ENCODE data around the gene TTC33. TPM values are rescaled to one million over a fixed set of nuclear protein-coding genes. Genes with fewer than 3 reads are reported as not detected.

TTC33 gene
- polyA plus RNA-seq, 1 donor = 17.8 TPM

DNA sequence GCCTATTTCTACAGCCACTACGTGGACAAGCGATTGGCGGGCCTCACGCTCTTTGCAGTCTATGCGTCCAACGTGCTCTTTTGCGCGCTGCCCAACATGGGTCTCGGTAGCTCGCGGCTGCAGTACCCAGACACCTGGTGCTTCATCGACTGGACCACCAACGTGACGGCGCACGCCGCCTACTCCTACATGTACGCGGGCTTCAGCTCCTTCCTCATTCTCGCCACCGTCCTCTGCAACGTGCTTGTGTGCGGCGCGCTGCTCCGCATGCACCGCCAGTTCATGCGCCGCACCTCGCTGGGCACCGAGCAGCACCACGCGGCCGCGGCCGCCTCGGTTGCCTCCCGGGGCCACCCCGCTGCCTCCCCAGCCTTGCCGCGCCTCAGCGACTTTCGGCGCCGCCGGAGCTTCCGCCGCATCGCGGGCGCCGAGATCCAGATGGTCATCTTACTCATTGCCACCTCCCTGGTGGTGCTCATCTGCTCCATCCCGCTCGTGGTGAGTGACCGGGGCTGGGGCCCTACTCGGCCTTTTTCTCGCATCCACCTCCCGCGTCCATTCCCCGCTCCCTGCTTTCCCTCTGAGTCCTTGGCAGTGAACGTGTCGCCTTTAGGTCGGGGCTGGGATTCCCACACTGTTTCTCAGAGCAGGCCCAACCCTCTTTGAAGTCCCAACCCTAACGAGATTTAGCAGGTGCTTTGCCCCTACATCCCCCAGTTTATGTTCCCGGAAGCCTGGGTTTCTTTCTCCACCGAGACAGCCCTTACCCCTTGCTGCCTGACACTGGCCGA is 74.2 kb downstream of the TTC33 start:
- no peak overlapping the region for H3K27ac ChIP-seq (ENCODE audit: low read length)
- H3K9me3 ChIP-seq (ENCODE audit: control insufficient read depth, low read depth, low read length) = no peaks in the 10 kb centered on the region
- H3K4me1 ChIP-seq (ENCODE audit: control insufficient read depth, insufficient read depth, low read length) = peaks cover 12% of the 10 kb centered on the region
- H3K27me3 ChIP-seq (ENCODE audit: control insufficient read depth, insufficient read depth, low read length) = peaks cover 24% of the 10 kb centered on the region
- no peaks in the 10 kb centered on the region for H3K36me3 ChIP-seq (ENCODE audit: control insufficient read depth, insufficient read depth, low read length)
- DNase-seq = peak in 1 of 2 donors; percentile 64
- WGBS (ENCODE audit: insufficient coverage, low lambda C conversion rate) = no CpG with 5 or more reads among the region's 67 CpGs
- peak overlapping the region; percentile 77 for H3K4me3 ChIP-seq (ENCODE audit: low read length)

DNA sequence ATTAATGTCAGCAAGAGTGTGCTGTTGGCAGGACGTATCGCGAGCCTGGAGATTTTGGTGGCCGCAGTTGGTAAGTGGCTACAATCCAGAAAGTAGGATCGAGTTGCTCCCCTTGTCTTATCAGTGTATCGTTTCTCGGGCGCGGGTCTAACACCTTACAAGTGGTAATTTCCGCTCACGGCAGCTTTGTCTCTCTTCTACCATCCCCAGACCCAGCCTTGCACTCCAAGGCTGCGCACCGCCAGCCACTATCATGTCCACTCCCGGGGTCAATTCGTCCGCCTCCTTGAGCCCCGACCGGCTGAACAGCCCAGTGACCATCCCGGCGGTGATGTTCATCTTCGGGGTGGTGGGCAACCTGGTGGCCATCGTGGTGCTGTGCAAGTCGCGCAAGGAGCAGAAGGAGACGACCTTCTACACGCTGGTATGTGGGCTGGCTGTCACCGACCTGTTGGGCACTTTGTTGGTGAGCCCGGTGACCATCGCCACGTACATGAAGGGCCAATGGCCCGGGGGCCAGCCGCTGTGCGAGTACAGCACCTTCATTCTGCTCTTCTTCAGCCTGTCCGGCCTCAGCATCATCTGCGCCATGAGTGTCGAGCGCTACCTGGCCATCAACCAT is 74.9 kb downstream of the TTC33 start:
- peaks cover 24% of the 10 kb centered on the region for H3K27me3 ChIP-seq (ENCODE audit: control insufficient read depth, insufficient read depth, low read length)
- H3K27ac ChIP-seq (ENCODE audit: low read length) = no peak overlapping the region
- no CpG with 5 or more reads among the region's 37 CpGs for WGBS (ENCODE audit: insufficient coverage, low lambda C conversion rate)
- H3K9me3 ChIP-seq (ENCODE audit: control insufficient read depth, low read depth, low read length) = no peaks in the 10 kb centered on the region
- DNase-seq = peak in 1 of 2 donors; percentile 51
- no peaks in the 10 kb centered on the region for H3K36me3 ChIP-seq (ENCODE audit: control insufficient read depth, insufficient read depth, low read length)
- H3K4me1 ChIP-seq (ENCODE audit: control insufficient read depth, insufficient read depth, low read length) = peaks cover 12% of the 10 kb centered on the region
- peak overlapping the region; percentile 77 for H3K4me3 ChIP-seq (ENCODE audit: low read length)

DNA sequence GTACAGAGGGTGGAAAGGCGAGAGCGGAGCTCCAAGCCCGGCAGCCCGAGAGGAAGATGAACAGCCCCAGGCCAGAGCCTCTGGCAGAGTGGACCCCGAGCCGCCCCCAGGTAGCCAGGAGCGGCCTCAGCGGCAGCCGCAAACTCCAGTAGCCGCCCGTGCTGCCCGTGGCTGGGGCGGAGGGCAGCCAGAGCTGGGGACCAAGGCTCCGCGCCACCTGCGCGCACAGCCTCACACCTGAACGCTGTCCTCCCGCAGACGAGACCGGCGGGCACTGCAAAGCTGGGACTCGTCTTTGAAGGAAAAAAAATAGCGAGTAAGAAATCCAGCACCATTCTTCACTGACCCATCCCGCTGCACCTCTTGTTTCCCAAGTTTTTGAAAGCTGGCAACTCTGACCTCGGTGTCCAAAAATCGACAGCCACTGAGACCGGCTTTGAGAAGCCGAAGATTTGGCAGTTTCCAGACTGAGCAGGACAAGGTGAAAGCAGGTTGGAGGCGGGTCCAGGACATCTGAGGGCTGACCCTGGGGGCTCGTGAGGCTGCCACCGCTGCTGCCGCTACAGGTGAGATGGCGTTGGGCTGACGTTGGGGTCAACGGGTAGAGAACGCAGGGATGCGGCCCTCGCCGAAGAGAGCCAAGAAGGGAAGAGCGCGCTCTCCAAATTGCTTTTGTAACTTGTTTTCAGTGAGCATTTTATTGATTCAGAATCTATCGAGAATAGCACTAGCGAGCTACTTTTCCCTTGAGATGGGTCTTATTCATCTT is 75.7 kb downstream of the TTC33 start, which contains the start of gene PTGER4:
Gene PTGER4 (plus strand): TSS at position 3 of the 769 bp plus-strand sequence. CDS start 1,079 bp downstream, outside the sequence.
- peak in 1 of 2 donors; percentile 55 for DNase-seq
- Histone ChIP-seq H3K27ac (ENCODE audit: low read length) (peak within 1 kb of the TSS; percentile 96), H3K4me3 (ENCODE audit: low read length) (peak within 1 kb of the TSS; percentile 77), H3K36me3 (ENCODE audit: control insufficient read depth, insufficient read depth, low read length) (no peaks in the 10 kb centered on the region), H3K27me3 (ENCODE audit: control insufficient read depth, insufficient read depth, low read length) (peaks cover 24% of the 10 kb centered on the region), H3K4me1 (ENCODE audit: control insufficient read depth, insufficient read depth, low read length) (peaks cover 12% of the 10 kb centered on the region), H3K9me3 (ENCODE audit: control insufficient read depth, low read depth, low read length) (no peaks in the 10 kb centered on the region)
- WGBS (ENCODE audit: insufficient coverage, low lambda C conversion rate) = no CpG with 5 or more reads among the region's 44 CpGs

DNA sequence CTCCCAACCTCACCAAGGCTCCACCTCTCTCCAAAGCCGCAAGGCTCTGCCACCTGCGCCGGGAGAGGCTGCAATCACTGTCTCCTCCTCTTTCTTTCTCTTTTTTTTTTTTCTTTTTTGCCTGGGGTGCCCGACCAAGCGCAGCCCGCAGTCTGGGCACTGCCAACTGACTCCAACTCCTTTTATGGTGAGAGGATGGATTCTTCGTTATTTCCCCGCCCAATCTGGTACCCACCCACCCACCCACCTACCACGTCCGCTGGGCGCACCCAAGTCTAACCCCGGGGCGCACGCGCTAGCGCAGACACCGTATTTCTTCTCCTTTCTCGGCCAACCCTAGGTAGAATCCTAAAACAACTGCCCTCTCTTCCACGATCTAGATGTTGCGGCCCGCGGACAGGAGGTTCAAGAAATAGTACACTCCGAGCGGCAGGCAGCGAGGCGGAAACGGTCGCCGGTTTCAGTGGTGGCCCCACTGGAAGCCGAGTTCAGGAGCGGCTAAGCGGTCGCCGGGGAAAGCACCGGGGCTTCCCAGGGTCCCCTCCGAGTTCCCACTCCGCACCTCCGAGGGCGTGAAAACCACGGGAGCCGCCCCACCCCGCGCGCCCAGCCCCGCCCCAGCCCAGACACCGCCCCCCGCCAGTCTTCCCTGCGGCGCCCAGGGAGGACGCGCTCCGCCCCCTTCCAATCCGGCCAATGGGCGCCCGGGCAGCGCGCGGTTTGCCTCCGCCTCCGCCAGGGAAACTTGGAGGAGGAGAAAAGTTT is 76.4 kb downstream of the TTC33 start:
- H3K9me3 ChIP-seq (ENCODE audit: control insufficient read depth, low read depth, low read length) = no peaks in the 10 kb centered on the region
- H3K4me1 ChIP-seq (ENCODE audit: control insufficient read depth, insufficient read depth, low read length) = peaks cover 17% of the 10 kb centered on the region
- no CpG with 5 or more reads among the region's 60 CpGs for WGBS (ENCODE audit: insufficient coverage, low lambda C conversion rate)
- peaks cover 24% of the 10 kb centered on the region for H3K27me3 ChIP-seq (ENCODE audit: control insufficient read depth, insufficient read depth, low read length)
- H3K27ac ChIP-seq (ENCODE audit: low read length) = peak overlapping the region; percentile 96
- peak overlapping the region; percentile 77 for H3K4me3 ChIP-seq (ENCODE audit: low read length)
- no peaks in the 10 kb centered on the region for H3K36me3 ChIP-seq (ENCODE audit: control insufficient read depth, insufficient read depth, low read length)
- peak; percentile 90 to 95 for DNase-seq

DNA sequence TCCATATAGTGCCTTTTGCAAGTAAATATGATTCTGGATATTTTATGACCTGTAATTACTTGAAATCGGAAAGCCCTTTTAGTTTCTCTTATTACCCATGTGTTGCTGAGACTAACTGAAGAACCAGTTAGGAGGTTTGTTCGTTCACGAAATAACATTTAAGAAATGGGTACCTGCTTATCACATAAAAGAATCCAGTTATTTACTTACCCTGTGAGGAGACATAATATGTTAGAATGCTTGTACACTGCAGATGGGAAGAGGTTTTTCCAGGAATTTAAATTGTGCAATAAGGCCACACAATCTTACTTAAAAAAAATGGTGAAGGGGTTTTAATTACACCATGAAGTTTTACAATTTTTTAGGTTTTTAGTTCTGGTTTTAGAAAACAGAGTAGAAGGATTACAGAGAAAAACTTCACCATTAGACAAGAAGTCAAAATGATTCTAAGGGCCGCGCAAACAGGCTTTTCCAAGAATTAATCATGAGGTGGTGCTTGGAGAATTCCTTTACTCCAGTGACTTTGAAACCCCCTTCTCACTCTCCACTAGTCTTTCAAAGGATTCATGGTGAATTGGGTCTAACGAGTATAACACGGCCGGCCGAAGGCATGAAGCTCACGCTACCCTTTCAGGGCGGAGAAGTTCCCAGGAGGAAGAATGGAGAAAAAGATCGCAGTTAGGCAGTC is 77.2 kb downstream of the TTC33 start:
- WGBS (ENCODE audit: insufficient coverage, low lambda C conversion rate) = no CpG with 5 or more reads among the region's 12 CpGs
- Histone ChIP-seq H3K4me3 (ENCODE audit: low read length) (peak overlapping the region; percentile 77), H3K36me3 (ENCODE audit: control insufficient read depth, insufficient read depth, low read length) (no peaks in the 10 kb centered on the region), H3K27me3 (ENCODE audit: control insufficient read depth, insufficient read depth, low read length) (peaks cover 24% of the 10 kb centered on the region), H3K4me1 (ENCODE audit: control insufficient read depth, insufficient read depth, low read length) (peaks cover 15% of the 10 kb centered on the region), H3K9me3 (ENCODE audit: control insufficient read depth, low read depth, low read length) (no peaks in the 10 kb centered on the region), H3K27ac (ENCODE audit: low read length) (peak overlapping the region; percentile 96)
- DNase-seq = peak in 1 of 2 donors; percentile 81

DNA sequence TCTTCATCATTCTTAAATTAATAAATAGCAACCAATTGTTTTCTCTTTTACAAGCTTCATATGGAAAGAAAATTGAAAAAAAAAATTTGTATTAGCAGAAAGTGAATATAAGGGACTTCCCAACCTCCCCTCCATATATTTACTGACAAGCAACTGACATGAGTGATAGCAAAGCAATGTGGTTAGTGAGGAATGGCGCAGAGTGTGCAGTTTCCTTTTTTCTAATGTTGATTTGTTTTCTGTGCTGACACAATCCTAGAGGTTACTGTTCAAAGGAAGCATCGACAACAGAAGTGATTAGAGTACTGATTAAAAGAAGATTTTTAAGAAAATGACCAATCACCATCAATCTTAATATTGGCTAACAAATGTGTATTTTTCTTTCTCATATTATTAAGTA is 77.7 kb downstream of the TTC33 start:
- Histone ChIP-seq H3K4me3 (ENCODE audit: low read length) (no peak overlapping the region), H3K4me1 (ENCODE audit: control insufficient read depth, insufficient read depth, low read length) (peaks cover 13% of the 10 kb centered on the region), H3K27ac (ENCODE audit: low read length) (peak overlapping the region; percentile 96), H3K27me3 (ENCODE audit: control insufficient read depth, insufficient read depth, low read length) (peaks cover 24% of the 10 kb centered on the region), H3K9me3 (ENCODE audit: control insufficient read depth, low read depth, low read length) (no peaks in the 10 kb centered on the region), H3K36me3 (ENCODE audit: control insufficient read depth, insufficient read depth, low read length) (no peaks in the 10 kb centered on the region)
- no peak for DNase-seq
- no CpG with 5 or more reads among the region's 2 CpGs for WGBS (ENCODE audit: insufficient coverage, low lambda C conversion rate)

DNA sequence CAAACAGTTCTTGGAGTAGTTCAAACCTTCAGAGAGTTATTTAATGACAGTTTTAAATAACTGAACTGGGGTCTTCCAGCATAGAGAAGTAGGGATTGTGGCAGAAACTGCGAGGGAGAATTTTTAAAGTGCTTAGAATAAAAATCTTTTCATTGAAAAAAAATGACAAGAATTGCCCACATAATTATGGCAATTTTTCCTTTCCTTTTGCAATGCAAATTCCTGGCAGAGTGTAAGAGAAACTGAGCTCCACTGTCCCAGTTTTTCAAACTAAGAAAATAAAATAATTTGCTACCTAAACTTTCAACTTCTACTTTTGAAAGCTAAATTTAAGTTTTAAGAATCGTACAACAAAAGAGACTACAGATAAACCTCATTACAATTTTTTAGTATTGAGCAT is 78.3 kb downstream of the TTC33 start:
- no peaks in the 10 kb centered on the region for H3K36me3 ChIP-seq (ENCODE audit: control insufficient read depth, insufficient read depth, low read length)
- no peak overlapping the region for H3K27ac ChIP-seq (ENCODE audit: low read length)
- no peaks in the 10 kb centered on the region for H3K9me3 ChIP-seq (ENCODE audit: control insufficient read depth, low read depth, low read length)
- H3K4me3 ChIP-seq (ENCODE audit: low read length) = no peak overlapping the region
- peaks cover 23% of the 10 kb centered on the region for H3K27me3 ChIP-seq (ENCODE audit: control insufficient read depth, insufficient read depth, low read length)
- no peak for DNase-seq
- 100% methylated on average over 2 of the region's 2 CpGs for WGBS (ENCODE audit: insufficient coverage, low lambda C conversion rate)
- H3K4me1 ChIP-seq (ENCODE audit: control insufficient read depth, insufficient read depth, low read length) = peaks cover 13% of the 10 kb centered on the region

DNA sequence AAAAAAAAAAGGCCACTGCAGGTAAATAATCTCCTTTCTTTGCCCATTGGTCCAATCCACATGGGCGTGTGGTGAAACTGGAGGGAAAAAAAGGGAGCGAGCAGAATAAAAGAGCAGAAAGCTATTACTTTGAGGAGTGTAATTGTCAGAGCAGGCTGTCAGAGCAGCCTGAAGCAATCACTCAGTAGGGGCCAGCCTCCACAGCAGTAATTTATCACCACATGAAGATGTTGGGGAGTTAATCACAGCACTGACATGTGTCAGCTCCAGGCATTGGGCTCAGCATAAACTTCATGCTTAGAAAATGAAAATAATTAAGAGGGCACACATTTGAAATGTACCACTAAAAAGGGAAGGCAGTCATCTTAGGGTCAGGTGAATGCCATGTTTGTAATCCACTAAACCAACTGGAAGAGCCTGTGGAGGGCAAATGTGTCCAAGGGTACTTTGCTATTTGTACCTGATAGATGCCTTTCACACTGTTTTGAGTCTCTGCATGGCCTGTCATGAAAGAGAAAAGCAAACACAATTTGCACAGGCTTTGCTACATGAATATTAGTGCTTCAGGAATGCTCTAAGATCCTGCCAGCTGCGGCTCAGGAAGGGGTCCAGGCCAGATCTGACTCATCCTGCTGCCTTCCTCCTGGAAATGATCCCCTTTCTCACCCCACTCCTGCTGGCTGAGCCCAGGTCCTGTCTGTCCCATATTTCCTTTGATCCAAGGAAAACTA is 79.0 kb downstream of the TTC33 start:
- H3K4me1 ChIP-seq (ENCODE audit: control insufficient read depth, insufficient read depth, low read length) = peaks cover 10% of the 10 kb centered on the region
- no peak overlapping the region for H3K4me3 ChIP-seq (ENCODE audit: low read length)
- H3K27ac ChIP-seq (ENCODE audit: low read length) = no peak overlapping the region
- DNase-seq = peak in 1 of 2 donors; percentile 24
- no CpG with 5 or more reads among the region's 3 CpGs for WGBS (ENCODE audit: insufficient coverage, low lambda C conversion rate)
- peaks cover 18% of the 10 kb centered on the region for H3K27me3 ChIP-seq (ENCODE audit: control insufficient read depth, insufficient read depth, low read length)
- no peaks in the 10 kb centered on the region for H3K36me3 ChIP-seq (ENCODE audit: control insufficient read depth, insufficient read depth, low read length)
- H3K9me3 ChIP-seq (ENCODE audit: control insufficient read depth, low read depth, low read length) = no peaks in the 10 kb centered on the region
